Right renal cortex interstitium (tissue), 3 donors: ENCODE results near the gene SZRD1. TPM values are rescaled to one million over a fixed set of nuclear protein-coding genes. Genes with fewer than 3 reads are reported as not detected.

ENCODE experiments used
- DNase-seq, 3 donors: peaks; one replicate each; pipeline ENCODE4 v3.0.0-alpha.2; 2013; ENCODE audit warnings: low read depth in 3 of 3, low spot score in 2 of 3
- polyA plus RNA-seq, 3 donors: library from polyadenylated mRNA; unstranded; fragments of 120-200 nt; gene quantifications; one replicate each; pipeline ENCODE4 v1.2.1, GENCODE V29; 2013; ENCODE audit not compliant: insufficient read length in 3 of 3

SZRD1 gene
- polyA plus RNA-seq, 3 donors, result 100 to 111 (median 107) TPM

GRCh38 chr1:16367258-16367967 is 371 bp downstream of the SZRD1 start:
- peak in 2 of 3 donors; percentile 69 to 75 for DNase-seq

- no peak for DNase-seq
Measured at GRCh38 chr1:16367968-16368890, 1.2 kb downstream of the SZRD1 start.

GRCh38 chr1:16369821-16370220 is 2.8 kb downstream of the SZRD1 start:
- no peak for DNase-seq

- DNase-seq, result no peak
Measured at GRCh38 chr1:16371725-16372124, 4.7 kb downstream of the SZRD1 start.

GRCh38 chr1:16372535-16373285 is 5.7 kb downstream of the SZRD1 start:
- DNase-seq, result no peak

- DNase-seq, result no peak
Measured at GRCh38 chr1:16374266-16374665, 7.2 kb downstream of the SZRD1 start.

GRCh38 chr1:16375521-16376340 is 8.7 kb downstream of the SZRD1 start:
- DNase-seq, result no peak

- DNase-seq, result no peak
Measured at GRCh38 chr1:16376971-16377370, 9.9 kb downstream of the SZRD1 start.

- DNase-seq, result no peak
Measured at GRCh38 chr1:16378443-16378842, 11.4 kb downstream of the SZRD1 start.

- DNase-seq, result no peak
Measured at GRCh38 chr1:16380868-16381267, 13.8 kb downstream of the SZRD1 start.

- no peak for DNase-seq
Measured at GRCh38 chr1:16383888-16384287, 16.8 kb downstream of the SZRD1 start.

- DNase-seq, result no peak
Measured at GRCh38 chr1:16385659-16386453, 18.8 kb downstream of the SZRD1 start.

- no peak for DNase-seq
Measured at GRCh38 chr1:16386454-16387113, 19.5 kb downstream of the SZRD1 start.

GRCh38 chr1:16387201-16388188 is 20.5 kb downstream of the SZRD1 start:
- DNase-seq, result no peak

- no peak for DNase-seq
Measured at GRCh38 chr1:16391411-16391810, 24.4 kb downstream of the SZRD1 start.

- DNase-seq, result no peak
Measured at GRCh38 chr1:16392740-16393569, 25.9 kb downstream of the SZRD1 start.
